SU-DHL-6 (cell line): ENCODE measurements around the gene BPIFB2.

Experiments
- H2AFZ ChIP-seq: fragments of 200-600 bp; sonication (generic); 2 replicates; pipeline ENCODE4 v1.6.1; 2014; ENCODE audit warnings: low read depth, mild to moderate bottlenecking, moderate library complexity, mixed read lengths, antibody characterized with exemption, low read length; ENCODE audit not compliant: severe bottlenecking
- H3F3A ChIP-seq: fragments of 200-600 bp; shearing (Covaris generic); 2 replicates; pipeline ENCODE4 v1.6.0; 2016; ENCODE audit warnings: antibody characterized with exemption, mild to moderate bottlenecking; ENCODE audit not compliant: insufficient read depth
- H3K27ac ChIP-seq: fragments of 200-600 bp; sonication (generic); 2 replicates; pipeline ENCODE4 v1.5.1; 2016; ENCODE audit warnings: low read depth, mild to moderate bottlenecking, low read length, moderate library complexity, mixed read lengths
- H3K27me3 ChIP-seq: fragments of 200-600 bp; sonication (generic), shearing (Covaris generic); 2 replicates; pipeline ENCODE4 v1.6.0; 2014; ENCODE audit warnings: mild to moderate bottlenecking, low read length
- H3K36me3 ChIP-seq: fragments of 200-600 bp; sonication (generic); 2 replicates; pipeline ENCODE4 v1.6.1; 2014; ENCODE audit warnings: mild to moderate bottlenecking, low read length, mixed read lengths
- H3K4me2 ChIP-seq: fragments of 300-600, 200-600 bp; shearing (Covaris generic), sonication (generic); 2 replicates; pipeline ENCODE4 v1.6.0; 2014; ENCODE audit warnings: low read length, low read depth, mild to moderate bottlenecking; ENCODE audit not compliant: poor library complexity, severe bottlenecking
- H3K4me3 ChIP-seq: fragments of 200-600 bp; sonication (generic); 2 replicates; pipeline ENCODE4 v1.5.1; 2014; ENCODE audit warnings: antibody characterized with exemption, low read length, mild to moderate bottlenecking, mixed read lengths; ENCODE audit not compliant: insufficient read depth, poor library complexity, severe bottlenecking
- H3K79me2 ChIP-seq: fragments of 200-600 bp; sonication (generic); 2 replicates; pipeline ENCODE4 v1.6.1; 2014; ENCODE audit warnings: mild to moderate bottlenecking, low read length, moderate library complexity; ENCODE audit not compliant: insufficient read depth
- H3K9ac ChIP-seq: fragments of 200-600 bp; sonication (generic); 2 replicates; pipeline ENCODE4 v1.7.0; 2014; ENCODE audit warnings: mild to moderate bottlenecking, low read length
- H3K9me2 ChIP-seq: fragments of 200-600 bp; sonication (generic); replicated peaks from 2 replicates; pipeline ENCODE4 v1.6.1; 2014; ENCODE audit warnings: low read length; ENCODE audit not compliant: insufficient read depth
- H3K9me3 ChIP-seq: fragments of 200-600 bp; sonication (generic); 2 replicates; pipeline ENCODE4 v1.6.1; 2014; ENCODE audit warnings: low read length, mixed read lengths; ENCODE audit not compliant: insufficient read depth
- H4K20me1 ChIP-seq: fragments of 200-600 bp; sonication (generic); 2 replicates; pipeline ENCODE4 v1.6.1; 2014; ENCODE audit warnings: low read depth, mild to moderate bottlenecking, antibody characterized with exemption, low read length, moderate library complexity, mixed read lengths
- EZH2phosphoT487 ChIP-seq: fragments of 200-600 bp; sonication (generic), shearing (Covaris generic); conservative IDR thresholded peaks from 2 replicates; pipeline ENCODE4 v1.6.1; 2018; ENCODE audit warnings: mild to moderate bottlenecking, antibody characterized with exemption, low read length, moderate library complexity, mixed read lengths
- TF ChIP-seq, protein P1 (sequence below): fragments of 200-600 bp; sonication (generic); IDR thresholded peaks from one replicate; pipeline ENCODE4 v1.5.1; 2017; ENCODE audit warnings: antibody characterized with exemption, mild to moderate bottlenecking, low read length, moderate library complexity; ENCODE audit not compliant: insufficient read depth, poor library complexity, severe bottlenecking

Gene BPIFB2

GRCh38 chr20:33018169-33018931 lies 10.8 kb downstream of the BPIFB2 start:
- Histone ChIP-seq H3K4me2 (no peak overlapping the region), H3K9me2 (no peaks in the 10 kb centered on the region), H3K27me3 (no peaks in the 10 kb centered on the region; the same call in 1 of the 2 replicates), H3K9me3 (no peaks in the 10 kb centered on the region), H3K36me3 (no peaks in the 10 kb centered on the region), H4K20me1 (no peaks in the 10 kb centered on the region), H3F3A (no peaks in the 10 kb centered on the region), H3K9ac (no peak overlapping the region), H3K79me2 (no peaks in the 10 kb centered on the region), H3K27ac (no peak overlapping the region), H2AFZ (no peak overlapping the region), H3K4me3 (no peak overlapping the region)
- TF ChIP-seq, protein P1, sequence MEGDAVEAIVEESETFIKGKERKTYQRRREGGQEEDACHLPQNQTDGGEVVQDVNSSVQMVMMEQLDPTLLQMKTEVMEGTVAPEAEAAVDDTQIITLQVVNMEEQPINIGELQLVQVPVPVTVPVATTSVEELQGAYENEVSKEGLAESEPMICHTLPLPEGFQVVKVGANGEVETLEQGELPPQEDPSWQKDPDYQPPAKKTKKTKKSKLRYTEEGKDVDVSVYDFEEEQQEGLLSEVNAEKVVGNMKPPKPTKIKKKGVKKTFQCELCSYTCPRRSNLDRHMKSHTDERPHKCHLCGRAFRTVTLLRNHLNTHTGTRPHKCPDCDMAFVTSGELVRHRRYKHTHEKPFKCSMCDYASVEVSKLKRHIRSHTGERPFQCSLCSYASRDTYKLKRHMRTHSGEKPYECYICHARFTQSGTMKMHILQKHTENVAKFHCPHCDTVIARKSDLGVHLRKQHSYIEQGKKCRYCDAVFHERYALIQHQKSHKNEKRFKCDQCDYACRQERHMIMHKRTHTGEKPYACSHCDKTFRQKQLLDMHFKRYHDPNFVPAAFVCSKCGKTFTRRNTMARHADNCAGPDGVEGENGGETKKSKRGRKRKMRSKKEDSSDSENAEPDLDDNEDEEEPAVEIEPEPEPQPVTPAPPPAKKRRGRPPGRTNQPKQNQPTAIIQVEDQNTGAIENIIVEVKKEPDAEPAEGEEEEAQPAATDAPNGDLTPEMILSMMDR, result no peak
- no peak for TF ChIP-seq EZH2phosphoT487

- no peaks in the 10 kb centered on the region; the same call in 1 of the 2 replicates for H3K27me3 ChIP-seq
- H3K9ac ChIP-seq, result no peak overlapping the region
- H4K20me1 ChIP-seq, result no peaks in the 10 kb centered on the region
- H3K36me3 ChIP-seq, result no peaks in the 10 kb centered on the region
- H2AFZ ChIP-seq, result no peak overlapping the region
- no peak for TF ChIP-seq EZH2phosphoT487
- TF ChIP-seq, protein P1, result no peak
- no peak overlapping the region for H3K4me2 ChIP-seq
- H3K9me2 ChIP-seq, result no peaks in the 10 kb centered on the region
- H3K27ac ChIP-seq, result no peak overlapping the region
- no peaks in the 10 kb centered on the region for H3K79me2 ChIP-seq
- no peaks in the 10 kb centered on the region for H3K9me3 ChIP-seq
- no peak overlapping the region for H3K4me3 ChIP-seq
- H3F3A ChIP-seq, result no peaks in the 10 kb centered on the region
These were observed 12.2 kb downstream of the BPIFB2 start for GRCh38 chr20:33019465-33020277.

DNA sequence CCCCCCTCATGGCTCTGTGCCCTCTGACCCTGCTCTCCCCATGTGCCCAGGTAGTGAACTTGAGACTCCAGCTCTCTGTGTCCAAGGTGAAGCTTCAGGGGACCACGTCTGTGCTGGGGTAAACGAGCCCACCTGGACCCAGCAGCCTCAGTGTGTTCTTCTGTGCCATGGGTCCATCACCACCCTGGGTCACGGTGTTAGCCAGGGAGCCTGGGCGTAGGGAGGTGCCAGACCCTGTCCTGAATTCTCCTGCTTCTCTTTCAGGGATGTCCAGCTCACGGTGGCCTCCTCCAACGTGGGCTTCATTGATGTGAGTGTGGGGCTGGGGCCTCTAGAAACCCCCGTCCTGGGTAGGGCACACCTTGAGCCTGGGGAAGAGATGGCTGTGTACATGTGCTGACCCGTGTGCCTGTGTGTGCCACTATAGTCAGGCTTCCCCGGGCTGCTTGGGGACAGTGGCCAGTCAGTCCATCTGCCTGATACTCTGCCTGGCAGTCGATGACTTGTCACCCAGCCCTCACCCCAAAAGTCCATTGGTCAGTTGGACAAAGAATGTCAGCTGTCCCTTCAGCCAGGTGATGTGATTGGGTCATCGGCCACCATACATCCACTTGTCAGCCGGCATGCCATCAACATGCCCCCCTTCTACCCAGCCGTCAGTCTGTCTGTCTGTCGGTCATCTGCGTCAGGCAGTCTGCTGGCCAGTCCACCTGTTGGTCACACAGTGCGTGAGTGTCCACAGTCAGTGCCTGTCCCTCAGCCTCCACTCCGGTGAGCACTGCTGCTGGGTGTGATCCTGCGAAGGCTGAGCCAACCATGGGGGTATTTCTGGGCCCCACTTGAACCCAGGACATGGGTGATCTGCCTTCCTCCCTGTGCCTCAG lies 13.0 kb downstream of the BPIFB2 start:
- Histone ChIP-seq H3K9me2 (no peaks in the 10 kb centered on the region), H3K79me2 (no peaks in the 10 kb centered on the region), H3K9ac (no peak overlapping the region)

More for the DNA sequence above, 13.0 kb downstream of the BPIFB2 start:
- Histone ChIP-seq H3K4me2 (no peak overlapping the region), H3K36me3 (no peaks in the 10 kb centered on the region), H3K27ac (no peak overlapping the region), H4K20me1 (no peaks in the 10 kb centered on the region), H2AFZ (no peak overlapping the region), H3F3A (no peaks in the 10 kb centered on the region), H3K9me3 (no peaks in the 10 kb centered on the region), H3K4me3 (no peak overlapping the region), H3K27me3 (no peaks in the 10 kb centered on the region; the same call in 1 of the 2 replicates)
- no peak for TF ChIP-seq EZH2phosphoT487
- TF ChIP-seq, protein P1, result no peak
